Neuronal stem cell (in vitro differentiated cells): ENCODE measurements around the gene METTL8.

ENCODE experiments used
- DNase-seq: peaks from one replicate; pipeline ENCODE4 v3.0.0-alpha.2; 2013; ENCODE audit warnings: low spot score
- H2AFZ ChIP-seq: one replicate; pipeline ENCODE4 v1.6.1; 2013; ENCODE audit warnings: mild to moderate bottlenecking, low read length, inconsistent platforms
- H2AK5ac ChIP-seq: 2 replicates; pipeline ENCODE4 v1.6.1; 2013; ENCODE audit warnings: low read depth, mild to moderate bottlenecking, inconsistent platforms, low read length, moderate library complexity, mixed read lengths
- H2BK120ac ChIP-seq: 2 replicates; pipeline ENCODE4 v1.6.1; 2013; ENCODE audit warnings: low read depth, mild to moderate bottlenecking, inconsistent platforms, low read length, moderate library complexity, mixed read lengths
- H2BK12ac ChIP-seq: one replicate; pipeline ENCODE4 v1.6.1; 2013; ENCODE audit warnings: low read length, inconsistent platforms
- H2BK15ac ChIP-seq: 2 replicates; pipeline ENCODE4 v1.6.1; 2013; ENCODE audit warnings: mild to moderate bottlenecking, low read length, inconsistent platforms, mixed read lengths
- H2BK5ac ChIP-seq: one replicate; pipeline ENCODE4 v1.6.1; 2013; ENCODE audit warnings: inconsistent platforms, mild to moderate bottlenecking, low read length, moderate library complexity
- H3K14ac ChIP-seq: one replicate; pipeline ENCODE4 v1.6.1; 2013; ENCODE audit warnings: low read length, inconsistent platforms
- H3K18ac ChIP-seq: 2 replicates; pipeline ENCODE4 v1.6.1; 2013; ENCODE audit warnings: low read length, inconsistent platforms
- H3K23ac ChIP-seq: 2 replicates; pipeline ENCODE4 v1.6.1; 2013; ENCODE audit warnings: low read depth, mild to moderate bottlenecking, mixed read lengths, low read length, inconsistent platforms; ENCODE audit not compliant: poor library complexity
- H3K27ac ChIP-seq: replicated peaks from 3 replicates; pipeline ENCODE4 v1.5.1; 2013; ENCODE audit warnings: low read length, inconsistent platforms
- H3K27me3 ChIP-seq, 3 experiments: 2 replicates each; pipeline ENCODE4 v1.6.1; 2013; ENCODE audit warnings: low read length in 3 of 3, mild to moderate bottlenecking in 2 of 3, inconsistent platforms in 1 of 3, low read depth in 1 of 3, mixed read lengths in 1 of 3, moderate library complexity in 1 of 3; ENCODE audit not compliant: control insufficient read depth in 3 of 3, insufficient read depth in 3 of 3
- H3K36me3 ChIP-seq, 2 donors: replicated peaks in 1 of 2; 2 replicates each; pipeline ENCODE4 v1.6.1; 2013; ENCODE audit warnings: low read length in 2 of 2; ENCODE audit not compliant: control insufficient read depth in 2 of 2, insufficient read depth in 2 of 2
- H3K4ac ChIP-seq: 2 replicates; pipeline ENCODE4 v1.6.1; 2013; ENCODE audit warnings: inconsistent platforms, mild to moderate bottlenecking, low read length, moderate library complexity
- H3K4me1 ChIP-seq, 2 donors: 1 replicate in 1 of 2; 2 replicates in 1 of 2; pipeline ENCODE4 v1.6.1; 2013; ENCODE audit warnings: low read length in 2 of 2, low read depth in 1 of 2; ENCODE audit not compliant: control insufficient read depth in 2 of 2, insufficient read depth in 1 of 2
- H3K4me2 ChIP-seq: one replicate; pipeline ENCODE4 v1.6.1; 2013; ENCODE audit warnings: mild to moderate bottlenecking, low read length, inconsistent platforms; ENCODE audit not compliant: insufficient read depth, poor library complexity, severe bottlenecking
- H3K4me3 ChIP-seq, 2 donors: 2 replicates each; pipeline ENCODE4 v1.5.1; 2013; ENCODE audit warnings: low read length in 2 of 2, mild to moderate bottlenecking in 2 of 2, inconsistent platforms in 1 of 2, moderate library complexity in 1 of 2
- H3K79me1 ChIP-seq: one replicate; pipeline ENCODE4 v1.6.1; 2013; ENCODE audit warnings: low read depth, mild to moderate bottlenecking, inconsistent platforms, low read length, moderate library complexity
- H3K9ac ChIP-seq: one replicate; pipeline ENCODE4 v1.6.1; 2013; ENCODE audit warnings: mild to moderate bottlenecking, low read depth, low read length, inconsistent platforms; ENCODE audit not compliant: poor library complexity
- H3K9me3 ChIP-seq, 2 donors: replicated peaks in 1 of 2; 2 replicates each; pipeline versions ENCODE3 to v1.6.1; 2013; ENCODE audit warnings: low read length in 2 of 2, mild to moderate bottlenecking in 2 of 2, inconsistent platforms in 1 of 2, low read depth in 1 of 2, mixed read lengths in 1 of 2, moderate library complexity in 1 of 2; ENCODE audit not compliant: control insufficient read depth in 2 of 2, insufficient read depth in 1 of 2
- H4K8ac ChIP-seq: one replicate; pipeline ENCODE4 v1.6.1; 2013; ENCODE audit warnings: low read depth, mild to moderate bottlenecking, inconsistent platforms, low read length, moderate library complexity
- H4K91ac ChIP-seq: one replicate; pipeline ENCODE4 v1.6.1; 2013; ENCODE audit warnings: low read length, low read depth, mild to moderate bottlenecking, inconsistent platforms; ENCODE audit not compliant: poor library complexity
- WGBS, 2 donors: extraction: QIAGEN DNeasy Blood & Tissue Kit; methylation state at CpG; one replicate each; pipeline ENCODE4 v1.1.7; 2013; ENCODE audit warnings: missing lambda C conversion rate in 2 of 2, mixed read lengths in 1 of 2; ENCODE audit not compliant: insufficient read length in 2 of 2, insufficient replicate concordance in 1 of 2; ENCODE audit errors: extremely low coverage in 2 of 2; 5-methylcytosine and 5-hydroxymethylcytosine counted together

Gene METTL8

DNA sequence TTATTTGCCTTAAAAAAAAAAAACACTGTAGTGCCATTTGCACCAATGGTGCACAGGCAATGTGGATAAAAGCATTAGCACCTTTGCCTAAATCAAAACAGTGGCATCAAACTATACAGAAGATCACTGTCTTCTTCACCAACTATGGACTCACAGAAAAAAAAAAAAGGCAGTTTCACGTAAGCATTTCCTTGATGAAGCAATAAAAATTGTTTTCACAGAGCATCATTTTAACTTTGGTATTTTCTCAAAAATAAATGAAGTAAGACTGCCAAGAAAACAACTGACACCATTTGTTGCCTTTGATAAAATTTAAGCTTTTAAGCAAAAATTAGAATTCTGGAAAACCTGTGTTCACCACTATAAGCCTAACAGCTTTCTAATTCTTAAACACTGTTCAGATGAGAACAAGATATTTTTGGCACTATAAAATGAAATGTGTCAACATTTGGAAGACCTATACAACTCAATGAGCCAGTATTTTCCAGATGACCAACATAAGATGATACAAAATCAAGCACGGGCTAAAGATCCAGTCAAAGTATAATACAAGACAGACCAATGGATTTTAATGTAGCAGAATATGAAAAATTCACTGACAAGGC is 21.1 kb downstream of the METTL8 start:
- Histone ChIP-seq H4K91ac (no peak overlapping the region), H2BK120ac (no peak overlapping the region), H3K18ac (no peak overlapping the region), H3K36me3 (no peaks in the 10 kb centered on the region), H2AFZ (no peak overlapping the region), H2BK15ac (no peak overlapping the region), H3K27ac (no peak overlapping the region), H2AK5ac (no peak overlapping the region), H4K8ac (no peak overlapping the region), H2BK5ac (no peak overlapping the region), H3K9ac (no peak overlapping the region), H3K79me1 (no peaks in the 10 kb centered on the region), H3K27me3 (no peaks in the 10 kb centered on the region), H3K23ac (no peak overlapping the region), H3K4me1 (peaks cover 5 to 7% of the 10 kb centered on the region in 2 donors), H3K14ac (no peak overlapping the region), H3K4me3 (no peak overlapping the region), H3K9me3 (no peaks in the 10 kb centered on the region), H3K4me2 (no peak overlapping the region), H2BK12ac (no peak overlapping the region), H3K4ac (no peak overlapping the region)
- no peak for DNase-seq
- WGBS, 2 donors: no CpG with 5 or more reads among the region's 2 CpGs

GRCh38 chr2:171411791-171412483 is 21.9 kb downstream of the METTL8 start:
- no CpG with 5 or more reads among the region's 2 CpGs for WGBS, 2 donors
- Histone ChIP-seq H2BK12ac (no peak overlapping the region), H3K27ac (no peak overlapping the region), H3K18ac (no peak overlapping the region), H2BK5ac (no peak overlapping the region), H3K23ac (no peak overlapping the region), H3K4me2 (no peak overlapping the region), H3K27me3 (no peaks in the 10 kb centered on the region), H3K4ac (no peak overlapping the region), H2AFZ (no peak overlapping the region), H3K36me3 (no peaks in the 10 kb centered on the region), H4K91ac (no peak overlapping the region), H2BK120ac (no peak overlapping the region), H3K4me1 (peaks cover 5 to 7% of the 10 kb centered on the region in 2 donors), H2AK5ac (no peak overlapping the region), H4K8ac (no peak overlapping the region), H3K9ac (no peak overlapping the region), H3K79me1 (no peaks in the 10 kb centered on the region), H2BK15ac (no peak overlapping the region), H3K9me3 (no peaks in the 10 kb centered on the region), H3K14ac (no peak overlapping the region), H3K4me3 (no peak overlapping the region)
- no peak for DNase-seq

DNA sequence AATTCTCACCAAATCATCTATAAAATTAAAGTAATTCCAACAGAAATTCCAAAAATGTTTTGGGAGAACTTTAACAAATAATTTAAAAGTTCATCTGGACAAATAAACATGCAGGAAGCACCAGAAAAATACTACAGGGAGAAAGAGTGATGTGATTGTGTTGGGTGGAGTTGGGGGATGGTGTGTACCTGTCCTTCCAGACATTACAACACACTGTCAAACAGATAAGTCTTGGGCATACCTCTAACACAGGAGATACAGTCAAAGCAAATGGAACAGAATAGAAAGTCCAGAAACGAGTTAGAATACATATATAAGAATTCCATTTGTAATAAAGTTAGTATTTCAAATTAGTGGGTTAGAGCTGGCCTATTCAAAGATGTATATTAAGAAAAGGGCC is 22.6 kb downstream of the METTL8 start:
- H3K36me3 ChIP-seq: no peaks in the 10 kb centered on the region
- H2AK5ac ChIP-seq: no peak overlapping the region
- H3K18ac ChIP-seq: no peak overlapping the region
- no peaks in the 10 kb centered on the region for H3K27me3 ChIP-seq
- H3K79me1 ChIP-seq: no peaks in the 10 kb centered on the region
- H3K9ac ChIP-seq: no peak overlapping the region
- H3K9me3 ChIP-seq: no peaks in the 10 kb centered on the region
- no CpG with 5 or more reads among the region's 1 CpG for WGBS, 2 donors
- DNase-seq: no peak
- H3K4me2 ChIP-seq: no peak overlapping the region
- H3K14ac ChIP-seq: no peak overlapping the region
- H3K23ac ChIP-seq: no peak overlapping the region
- H3K27ac ChIP-seq: no peak overlapping the region
- peaks cover 5 to 7% of the 10 kb centered on the region in 2 donors for H3K4me1 ChIP-seq
- H3K4ac ChIP-seq: no peak overlapping the region
- H2BK120ac ChIP-seq: no peak overlapping the region
- no peak overlapping the region for H2BK5ac ChIP-seq
- no peak overlapping the region for H2BK12ac ChIP-seq
- no peak overlapping the region for H4K8ac ChIP-seq
- H3K4me3 ChIP-seq: no peak overlapping the region
- no peak overlapping the region for H4K91ac ChIP-seq
- no peak overlapping the region for H2AFZ ChIP-seq
- no peak overlapping the region for H2BK15ac ChIP-seq

- Histone ChIP-seq H3K14ac (no peak overlapping the region), H4K91ac (no peak overlapping the region), H3K27me3 (no peaks in the 10 kb centered on the region), H3K79me1 (no peaks in the 10 kb centered on the region), H2BK15ac (no peak overlapping the region), H3K4me2 (no peak overlapping the region), H3K4me1 (peaks cover 5 to 7% of the 10 kb centered on the region in 2 donors), H3K18ac (no peak overlapping the region), H2AFZ (no peak overlapping the region), H3K9me3 (no peaks in the 10 kb centered on the region), H3K4me3 (no peak overlapping the region), H3K36me3 (no peaks in the 10 kb centered on the region), H2AK5ac (no peak overlapping the region), H2BK5ac (no peak overlapping the region), H2BK12ac (no peak overlapping the region), H4K8ac (no peak overlapping the region), H2BK120ac (no peak overlapping the region), H3K4ac (no peak overlapping the region), H3K9ac (no peak overlapping the region), H3K27ac (no peak overlapping the region), H3K23ac (no peak overlapping the region)
- no peak for DNase-seq
Measured at GRCh38 chr2:171410624-171411023, 23.2 kb downstream of the METTL8 start.
